GM18861 (cell line): ENCODE results near the gene YIPF2.

Source experiments
- ATAC-seq: cut with Tn5 transposase; IDR thresholded peaks from one replicate; pipeline ENCODE4 v1.9.1; 2021; ENCODE audit not compliant: unreplicated experiment

The YIPF2 gene

DNA sequence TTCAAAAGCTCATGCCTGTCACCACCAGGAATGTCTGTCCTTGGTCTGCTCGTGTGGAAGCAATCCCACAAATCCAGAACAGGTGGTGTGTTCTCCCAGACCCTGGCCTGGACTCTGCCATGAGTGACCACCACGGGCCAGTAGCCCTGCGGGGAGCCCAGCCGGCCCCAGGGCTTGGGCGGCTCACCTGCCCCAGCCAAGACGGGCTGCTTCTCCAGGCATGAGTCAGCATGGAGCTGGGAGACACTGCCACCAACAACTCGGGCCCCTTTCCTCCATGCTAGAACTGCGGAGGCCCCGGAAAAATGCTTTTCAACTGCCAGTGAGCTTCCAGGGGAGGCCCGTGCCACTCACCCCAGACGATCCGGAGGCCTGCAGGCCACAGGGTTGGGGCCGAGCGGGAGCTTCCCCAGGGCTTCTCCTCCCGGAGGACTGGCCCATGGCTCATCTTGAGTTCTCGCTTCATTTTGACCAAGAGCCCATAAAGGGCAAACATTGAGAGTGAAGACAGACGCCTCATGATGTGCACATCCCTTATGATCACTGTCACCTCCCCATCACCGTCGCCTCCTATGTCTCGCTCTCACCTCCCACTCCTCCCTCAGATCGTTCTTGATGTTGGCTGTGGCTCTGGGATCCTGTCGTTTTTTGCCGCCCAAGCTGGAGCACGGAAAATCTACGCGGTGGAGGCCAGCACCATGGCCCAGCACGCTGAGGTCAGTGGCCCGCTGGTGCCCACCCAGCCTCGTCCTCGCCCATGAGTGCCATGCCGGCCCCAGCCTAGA is 16.7 kb downstream of the YIPF2 start:
- ATAC-seq, result no peak

DNA sequence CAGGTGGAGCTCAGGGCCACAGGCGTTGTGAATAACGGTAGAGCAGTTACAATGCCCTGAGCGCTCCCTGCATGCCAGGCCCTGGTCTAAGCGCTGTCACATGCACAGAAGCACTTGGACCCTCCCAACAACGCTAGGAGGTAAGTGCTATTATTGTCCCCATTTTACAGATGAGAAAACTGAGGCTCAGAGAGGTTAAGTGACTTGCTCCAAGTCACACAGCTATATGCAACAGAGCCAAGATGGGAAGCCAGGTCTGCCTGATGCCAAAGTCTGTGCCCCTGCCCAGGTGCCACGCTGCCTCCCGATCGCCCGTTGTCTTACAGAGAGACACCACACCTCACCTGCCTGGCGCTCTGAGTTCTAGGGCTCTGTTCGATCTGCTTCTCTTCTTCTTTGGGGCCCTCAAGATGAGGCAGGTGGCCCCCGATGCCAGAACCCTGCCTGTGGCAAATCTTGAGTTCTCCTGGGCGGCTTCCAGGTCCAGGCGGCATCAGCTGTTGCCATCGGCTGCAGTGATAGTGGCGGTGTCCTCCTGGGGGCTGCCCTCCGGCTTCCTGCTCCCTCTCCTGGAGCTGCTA is 20.0 kb downstream of the YIPF2 start:
- no peak for ATAC-seq

- no peak for ATAC-seq
Measured at GRCh38 chr19:10907925-10908324, 20.5 kb downstream of the YIPF2 start.

DNA sequence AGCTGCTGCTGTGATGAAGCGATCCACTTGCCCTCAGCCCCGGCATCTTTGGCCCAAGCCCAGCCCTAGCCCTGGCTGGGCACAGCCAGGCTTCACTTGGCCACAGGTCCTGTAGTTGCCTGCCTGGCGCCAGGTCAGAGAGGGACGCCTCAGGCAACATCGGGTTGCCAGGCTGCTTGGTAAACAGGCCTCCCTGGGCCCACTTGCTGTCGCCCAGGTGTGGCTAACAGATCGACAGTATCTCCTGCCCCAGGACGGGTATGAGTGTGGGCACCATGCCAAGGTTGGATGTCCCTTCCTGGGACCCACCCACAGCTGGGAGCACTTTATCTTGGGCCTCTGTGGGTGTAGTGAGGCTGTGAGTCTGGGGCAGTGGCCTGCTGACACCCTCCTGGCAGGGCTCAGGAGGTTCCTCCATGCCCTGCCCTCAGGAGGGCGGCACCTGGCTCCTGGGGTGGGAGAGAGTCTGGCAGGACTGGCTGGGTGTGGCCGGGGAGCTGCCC is 29.2 kb downstream of the YIPF2 start:
- no peak for ATAC-seq

DNA sequence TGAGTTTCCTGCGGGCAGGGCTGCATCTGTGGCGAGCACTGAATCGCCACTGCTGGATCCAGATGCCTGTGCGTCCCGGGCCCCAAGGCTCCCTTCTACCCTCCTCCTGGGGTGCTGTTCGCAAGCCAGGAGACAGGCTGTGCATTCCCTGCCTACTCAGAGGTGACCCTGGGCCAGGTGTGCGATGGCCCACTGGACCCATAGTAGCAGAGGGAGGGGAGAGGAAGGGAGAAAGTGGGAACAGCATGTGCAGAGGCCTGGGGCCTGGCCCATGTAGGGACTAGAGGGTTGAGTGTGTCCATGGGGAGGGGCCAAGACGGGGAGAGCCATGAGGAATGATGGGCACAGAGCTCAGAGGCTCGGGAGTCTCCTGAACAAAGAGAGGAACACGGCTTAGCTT is 29.8 kb downstream of the YIPF2 start:
- no peak for ATAC-seq

- ATAC-seq, result no peak
Measured at GRCh38 chr19:10896851-10897526, 31.4 kb downstream of the YIPF2 start.

DNA sequence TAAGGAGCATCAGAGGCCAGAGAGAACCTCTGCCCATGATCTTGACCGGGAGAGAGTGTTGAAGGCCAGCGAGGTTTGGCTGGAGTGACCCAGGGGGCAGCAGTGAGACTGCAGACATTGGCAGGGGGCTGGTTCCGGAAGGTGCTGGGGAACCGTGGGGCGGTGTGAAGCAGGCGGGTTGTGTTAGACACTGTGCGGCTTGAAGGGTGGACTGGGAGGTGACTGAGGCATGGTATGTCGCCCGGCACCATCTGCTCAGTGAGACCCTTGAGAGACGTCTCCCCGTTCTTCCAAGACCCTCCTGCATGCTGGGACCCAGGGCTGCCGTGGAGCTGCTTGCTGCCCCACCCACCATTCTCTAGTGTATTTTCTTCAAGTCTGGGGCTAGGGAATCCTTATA is 32.5 kb downstream of the YIPF2 start:
- no peak for ATAC-seq

DNA sequence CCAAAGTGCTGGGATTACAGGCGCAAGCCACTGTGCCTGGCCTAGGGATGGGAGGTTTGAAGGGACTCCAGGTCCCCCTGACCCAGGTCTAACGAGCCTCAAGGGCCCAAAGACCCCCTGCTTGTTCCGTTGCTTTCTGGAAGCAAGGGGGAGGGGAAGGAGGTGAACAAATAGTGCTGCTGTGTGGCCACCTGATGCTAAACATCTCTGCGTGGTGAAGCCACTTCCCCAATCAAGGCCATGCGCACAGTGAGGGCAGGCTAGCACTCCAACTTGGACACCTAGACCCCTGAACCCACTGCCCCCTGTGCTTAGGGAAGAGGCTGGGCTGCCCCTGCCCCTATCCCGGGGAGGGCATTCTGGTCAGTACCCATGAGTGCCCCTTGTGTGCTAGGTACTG is 33.1 kb downstream of the YIPF2 start:
- ATAC-seq, result no peak

DNA sequence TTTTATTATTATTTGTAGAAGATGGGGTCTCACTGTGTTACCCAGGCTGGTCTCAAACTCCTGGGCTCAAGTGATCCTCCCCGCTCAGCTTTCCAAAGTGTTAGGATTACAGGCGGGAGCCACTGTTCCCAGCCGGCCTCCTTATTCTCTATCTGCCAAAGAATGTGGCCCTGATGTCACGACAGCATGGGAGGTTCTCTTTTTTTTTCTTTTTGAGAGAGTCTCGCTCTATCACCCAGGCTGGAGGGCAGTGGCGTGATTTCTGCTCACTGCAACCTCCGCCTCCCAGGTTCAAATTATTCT is 33.6 kb downstream of the YIPF2 start:
- no peak for ATAC-seq

DNA sequence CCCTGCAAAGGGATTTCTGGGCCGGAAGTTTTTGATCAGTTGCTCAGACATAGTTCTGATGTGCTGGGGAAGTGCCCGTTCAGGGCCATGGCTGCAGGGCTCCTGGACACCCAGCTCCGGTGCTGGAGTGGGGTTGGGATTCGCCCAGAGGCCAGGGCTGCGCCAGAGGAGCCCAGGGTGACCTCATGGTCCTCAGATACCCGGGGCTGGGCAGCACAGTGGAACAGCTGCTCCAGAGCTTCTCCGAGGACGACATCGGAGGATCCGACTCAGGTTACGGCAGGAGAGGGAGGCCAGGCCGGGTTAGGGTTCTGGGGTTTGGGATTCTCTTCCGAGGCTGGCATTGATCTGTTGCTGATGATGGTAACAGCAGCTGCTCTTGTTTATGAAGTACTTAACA is 36.2 kb downstream of the YIPF2 start:
- ATAC-seq, result no peak

GRCh38 chr19:10891405-10892086 is 36.9 kb downstream of the YIPF2 start:
- no peak for ATAC-seq

- no peak for ATAC-seq
Measured at GRCh38 chr19:10889880-10890279, 38.6 kb downstream of the YIPF2 start.

DNA sequence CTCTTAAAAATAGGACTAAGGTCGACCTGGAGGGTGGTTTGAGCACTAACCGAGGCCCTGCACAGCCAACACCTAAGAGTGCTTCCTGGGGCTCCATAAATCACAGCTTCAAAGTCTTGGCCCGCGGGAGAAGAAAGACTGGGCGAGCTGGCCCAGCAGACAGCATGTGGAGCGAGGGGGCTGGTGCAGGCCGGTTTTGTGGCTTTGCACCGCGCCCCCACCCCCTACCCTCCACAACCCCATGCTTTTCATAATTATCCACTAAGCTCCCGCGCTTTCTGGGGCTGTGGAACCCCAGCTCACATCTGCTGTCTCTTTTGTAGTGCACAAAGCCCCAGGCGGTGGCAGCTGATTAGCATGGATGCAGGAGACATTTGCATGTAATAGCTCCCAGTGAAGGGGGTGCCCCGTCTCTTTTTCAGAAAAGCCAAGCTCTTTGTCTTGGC is 40.0 kb downstream of the YIPF2 start:
- no peak for ATAC-seq

GRCh38 chr19:10887616-10888367 is 40.6 kb downstream of the YIPF2 start:
- no peak for ATAC-seq

DNA sequence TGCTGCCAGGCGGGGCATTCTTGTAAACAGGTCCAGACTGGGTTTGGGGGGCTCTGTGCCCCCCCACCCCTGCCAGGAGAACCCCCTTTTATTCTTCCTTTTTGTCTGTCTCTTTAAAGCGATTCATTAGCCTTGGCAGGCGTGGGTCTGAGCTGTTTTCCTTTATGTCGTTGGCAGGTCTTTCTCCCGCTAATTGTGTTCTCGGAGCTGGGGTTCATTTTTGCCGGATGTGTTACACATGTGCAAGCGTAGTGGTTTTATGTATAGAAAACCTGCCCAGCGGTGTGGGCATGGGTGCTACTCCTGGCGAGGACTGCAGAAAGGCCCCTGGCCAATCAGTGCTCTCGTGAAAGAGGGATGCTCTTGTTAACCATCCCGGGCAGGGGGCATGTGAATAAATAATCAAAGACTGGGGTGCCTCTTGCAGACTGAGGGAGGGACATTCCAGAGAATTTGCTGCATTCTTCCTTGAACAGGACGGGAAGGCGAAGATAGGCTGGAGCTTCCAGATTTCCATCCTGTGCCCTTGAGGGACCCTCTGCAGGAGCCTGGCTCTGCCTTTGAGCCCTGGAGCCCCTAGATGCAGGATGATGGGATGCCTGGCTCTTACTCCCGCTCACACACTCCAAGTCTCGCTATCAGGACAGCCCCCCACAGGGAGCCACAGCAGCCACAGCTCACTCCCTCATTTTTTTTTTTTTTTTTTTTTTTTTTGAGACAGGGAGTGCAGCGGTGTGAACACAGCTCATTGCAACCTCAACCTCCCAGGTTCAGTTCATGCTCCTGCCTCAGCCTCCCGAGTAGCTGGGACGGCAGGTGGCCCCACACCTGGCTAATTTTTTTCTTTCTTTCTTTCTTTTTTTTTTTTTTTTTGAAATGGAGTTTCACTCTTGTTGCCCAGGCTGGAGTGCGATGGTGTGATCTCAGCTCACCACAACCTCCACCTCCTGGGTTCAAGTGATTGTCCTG is 43.0 kb downstream of the YIPF2 start:
- no peak for ATAC-seq

DNA sequence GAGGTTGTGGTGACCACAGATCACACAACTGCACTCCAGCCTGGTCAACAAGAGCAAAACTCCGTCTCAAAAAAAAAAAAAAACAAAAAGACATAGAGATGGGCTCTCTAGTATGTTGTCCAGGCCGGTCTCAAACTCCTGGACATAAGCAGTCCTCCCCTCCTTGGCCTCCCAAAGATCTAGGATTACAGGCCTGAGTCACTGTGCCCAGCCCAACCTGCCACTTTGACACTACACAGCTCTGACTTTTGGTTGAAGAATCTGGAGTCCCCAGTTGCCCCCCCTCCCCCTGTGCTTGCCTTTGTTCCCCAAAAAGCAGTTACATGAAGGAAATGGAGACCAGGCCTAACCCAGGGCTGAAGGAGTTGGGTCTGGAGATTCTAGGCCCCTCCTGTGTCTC is 44.2 kb downstream of the YIPF2 start:
- no peak for ATAC-seq

DNA sequence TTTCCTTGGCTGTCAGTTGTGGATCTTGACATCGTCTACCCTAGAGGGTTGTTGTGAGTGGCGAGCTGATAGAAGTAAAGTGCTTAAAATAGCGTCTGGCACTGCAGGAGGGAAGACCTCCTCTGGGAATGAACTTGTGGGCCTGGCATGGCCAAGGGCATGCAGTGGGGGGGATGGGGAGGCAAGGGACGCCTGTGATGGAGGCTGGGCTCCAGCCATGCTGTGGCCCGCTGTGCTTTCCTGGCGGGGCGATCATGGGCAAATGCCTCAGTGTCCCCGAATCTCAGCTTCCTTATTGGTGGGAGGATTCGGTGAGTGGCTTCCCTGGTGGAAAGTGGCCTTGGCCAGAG is 46.4 kb downstream of the YIPF2 start:
- no peak for ATAC-seq

DNA sequence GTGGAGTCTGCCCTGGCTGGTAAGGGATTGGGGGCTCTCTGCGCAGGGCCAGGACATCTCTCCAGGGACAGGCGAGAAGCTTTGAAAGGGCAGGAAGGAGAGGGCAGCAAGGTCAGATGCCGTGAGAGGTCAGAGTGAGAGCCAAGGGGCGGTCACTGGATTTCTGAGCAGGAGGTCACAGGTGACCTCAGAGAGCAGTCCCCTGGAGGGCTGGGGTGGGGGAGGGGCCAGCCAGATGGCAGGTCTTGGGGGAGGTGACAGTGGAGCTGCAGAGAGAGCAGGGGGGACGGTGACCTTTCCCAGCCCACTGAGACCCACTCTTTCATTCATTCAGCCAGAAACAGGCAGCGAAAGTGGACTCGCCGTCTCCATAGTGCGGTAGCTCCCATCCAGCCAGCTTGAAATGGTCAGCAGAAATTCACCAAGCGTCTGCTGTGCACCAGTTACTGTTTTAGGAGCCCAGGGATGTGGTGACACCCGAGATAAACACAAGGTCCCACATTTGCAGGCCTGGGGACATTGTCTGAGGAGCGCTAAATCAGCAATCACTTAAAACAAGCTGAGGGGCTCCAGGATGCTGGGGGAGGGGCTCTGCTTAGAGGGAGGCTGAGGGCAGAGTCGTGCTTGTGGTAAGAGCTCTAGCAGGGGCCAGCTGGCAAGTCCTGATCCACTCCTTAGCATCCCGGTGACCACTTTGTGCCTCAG is 46.9 kb downstream of the YIPF2 start:
- no peak for ATAC-seq

- ATAC-seq, result no peak
Measured at GRCh38 chr19:10878253-10878652, 50.2 kb downstream of the YIPF2 start.
